ENCODE results near the gene VPS37B.
"Not testable (repeated sequence)": the region's sequence is repeated elsewhere in the genome, so short reads cannot be mapped to it uniquely, and the experiment has no call there.

Gene VPS37B

GRCh38 chr12:122880668-122881067, 15.3 kb downstream of the VPS37B start:
- DNase-seq: peak; percentile 23 to 49

GRCh38 chr12:122880155-122880667, 15.7 kb downstream of the VPS37B start:
- DNase-seq: no peak

DNA sequence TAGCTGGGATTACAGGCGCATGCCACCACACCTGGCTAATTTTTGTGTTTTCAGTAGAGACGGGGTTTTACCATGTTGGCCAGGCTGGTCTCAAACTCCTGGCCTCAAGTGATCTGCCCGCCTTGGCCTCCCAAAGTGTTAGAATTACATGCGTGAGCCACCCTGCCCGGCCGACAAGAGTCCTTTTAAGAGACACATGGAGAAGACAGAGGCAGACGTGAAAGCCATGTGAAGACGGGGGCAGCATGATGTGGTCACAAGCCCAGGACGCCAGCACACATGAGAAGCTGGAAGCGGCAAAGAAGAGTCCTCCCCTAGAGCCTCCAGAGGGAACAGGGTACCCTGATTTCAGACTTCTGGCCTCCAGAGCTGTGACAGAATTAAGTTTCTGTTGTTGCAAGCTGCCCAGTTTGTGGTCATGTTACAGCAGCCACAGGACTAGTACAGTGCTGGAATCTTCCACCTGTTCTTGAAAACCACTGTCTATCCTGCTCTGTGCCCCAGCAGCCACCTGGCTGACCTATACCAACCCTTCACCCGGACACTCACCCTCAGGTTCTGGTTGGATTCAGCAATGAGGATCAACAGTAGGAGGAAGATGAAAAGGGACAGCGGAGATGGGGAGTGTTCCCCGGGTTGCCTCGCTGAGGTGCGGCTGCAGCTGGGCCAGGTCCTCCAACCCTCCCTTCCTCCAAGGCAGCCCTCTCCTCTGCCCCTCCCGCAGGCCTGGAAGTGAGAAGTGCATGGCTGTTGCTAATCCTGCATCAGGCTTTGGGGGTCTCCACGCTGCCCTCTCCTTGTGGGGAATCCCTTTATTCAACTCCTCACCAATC, 16.9 kb downstream of the VPS37B start:
- DNase-seq: no peak

- no peak for DNase-seq
Measured at GRCh38 chr12:122876731-122877130, 19.2 kb downstream of the VPS37B start.

GRCh38 chr12:122876281-122876680, 19.6 kb downstream of the VPS37B start:
- DNase-seq: not testable (repeated sequence)

DNA sequence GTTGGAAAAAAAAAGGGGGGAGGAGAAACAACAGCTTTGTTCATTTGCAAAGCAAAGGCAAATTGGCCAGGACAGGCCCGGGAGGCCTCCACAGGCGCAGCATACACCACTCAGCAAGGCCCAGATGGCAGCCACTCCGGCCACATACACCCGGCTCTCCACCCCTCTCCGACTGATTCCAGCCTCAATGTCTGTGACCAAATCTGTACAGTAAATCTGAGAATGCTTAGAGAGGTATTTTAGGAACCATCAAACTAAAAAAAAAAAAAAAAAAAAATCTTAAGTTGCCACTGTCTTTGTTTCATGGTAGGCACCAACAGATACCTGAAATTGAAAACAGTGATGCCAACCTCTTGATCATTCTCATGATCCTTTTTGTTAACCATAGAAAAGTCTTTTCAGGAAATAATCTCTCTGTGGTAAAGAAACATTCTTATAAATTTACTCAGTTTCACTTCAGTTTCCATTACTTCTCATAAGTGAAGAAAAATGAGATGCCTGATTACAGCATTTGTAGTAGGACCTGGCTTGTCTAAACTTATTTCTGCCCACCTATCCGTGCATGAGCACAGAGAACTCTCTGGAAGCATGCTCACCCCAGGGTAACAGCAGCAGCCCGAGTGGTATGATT, 20.2 kb downstream of the VPS37B start:
- DNase-seq: no peak

GRCh38 chr12:122874081-122874480, 21.8 kb downstream of the VPS37B start:
- no peak for DNase-seq

DNA sequence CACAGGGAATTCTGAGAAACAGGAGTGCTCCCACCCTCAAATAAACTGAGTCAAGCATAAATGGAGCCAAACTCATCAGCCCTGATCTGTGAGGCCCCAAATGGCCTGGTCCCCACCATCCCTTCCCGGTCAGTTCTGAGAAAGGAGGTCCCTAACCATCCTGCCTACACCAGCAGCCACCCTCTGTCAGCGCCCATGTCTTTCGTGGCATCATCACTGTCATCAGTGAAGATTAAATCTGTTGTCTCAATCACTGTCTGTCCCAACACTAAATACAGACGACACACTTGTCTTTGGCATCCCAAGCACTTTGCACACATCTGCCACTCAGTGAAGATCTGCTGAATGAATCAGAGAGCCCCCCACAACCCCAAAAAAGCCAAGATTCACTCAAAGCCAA, 22.4 kb downstream of the VPS37B start:
- no peak for DNase-seq

- DNase-seq: no peak
Measured at GRCh38 chr12:122872815-122873361, 23.0 kb downstream of the VPS37B start.

DNA sequence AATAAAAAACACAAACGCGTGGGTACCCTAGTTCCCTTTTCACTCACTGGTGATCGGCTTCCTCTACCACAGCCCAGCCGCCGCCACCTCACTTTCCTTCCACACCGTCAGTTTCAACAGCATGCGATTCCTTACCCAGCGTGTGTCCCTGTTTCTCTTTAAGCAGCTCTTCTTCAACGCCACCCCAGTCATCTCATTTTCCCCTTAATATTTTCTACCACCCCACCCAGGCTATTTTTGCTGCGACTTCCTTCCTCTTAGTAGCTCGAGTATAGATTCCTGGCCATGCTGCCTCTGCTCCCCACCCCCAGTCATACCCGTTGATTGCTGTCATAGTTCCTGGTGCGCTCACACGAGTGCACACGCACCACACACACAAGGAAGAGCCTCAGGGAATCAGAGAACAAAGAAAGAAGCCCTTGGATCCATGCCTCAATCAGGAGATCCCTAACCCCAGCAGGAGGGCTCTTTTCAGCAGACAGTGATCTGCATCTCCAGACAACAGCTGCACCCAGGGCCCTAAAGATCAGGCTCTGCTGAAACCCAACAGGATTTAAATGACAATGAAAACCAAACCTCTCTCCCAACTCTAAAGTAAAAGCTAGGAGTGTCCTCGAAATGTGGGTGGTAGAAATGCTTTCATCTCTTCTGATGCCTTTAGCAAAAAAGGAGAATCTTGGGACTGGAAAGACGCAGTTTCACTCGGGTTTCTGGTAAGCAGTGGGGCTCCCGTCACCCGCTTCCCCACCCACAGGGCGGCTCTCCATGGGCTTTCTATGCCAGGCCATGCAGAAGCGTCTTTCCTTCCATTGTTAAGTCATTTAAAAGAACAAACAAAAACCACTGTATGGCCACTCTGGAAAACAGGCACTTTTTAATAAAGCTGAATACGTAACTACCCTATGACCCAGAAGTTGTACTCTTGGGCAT, 23.8 kb downstream of the VPS37B start:
- DNase-seq: peak; percentile 90 to 94

DNA sequence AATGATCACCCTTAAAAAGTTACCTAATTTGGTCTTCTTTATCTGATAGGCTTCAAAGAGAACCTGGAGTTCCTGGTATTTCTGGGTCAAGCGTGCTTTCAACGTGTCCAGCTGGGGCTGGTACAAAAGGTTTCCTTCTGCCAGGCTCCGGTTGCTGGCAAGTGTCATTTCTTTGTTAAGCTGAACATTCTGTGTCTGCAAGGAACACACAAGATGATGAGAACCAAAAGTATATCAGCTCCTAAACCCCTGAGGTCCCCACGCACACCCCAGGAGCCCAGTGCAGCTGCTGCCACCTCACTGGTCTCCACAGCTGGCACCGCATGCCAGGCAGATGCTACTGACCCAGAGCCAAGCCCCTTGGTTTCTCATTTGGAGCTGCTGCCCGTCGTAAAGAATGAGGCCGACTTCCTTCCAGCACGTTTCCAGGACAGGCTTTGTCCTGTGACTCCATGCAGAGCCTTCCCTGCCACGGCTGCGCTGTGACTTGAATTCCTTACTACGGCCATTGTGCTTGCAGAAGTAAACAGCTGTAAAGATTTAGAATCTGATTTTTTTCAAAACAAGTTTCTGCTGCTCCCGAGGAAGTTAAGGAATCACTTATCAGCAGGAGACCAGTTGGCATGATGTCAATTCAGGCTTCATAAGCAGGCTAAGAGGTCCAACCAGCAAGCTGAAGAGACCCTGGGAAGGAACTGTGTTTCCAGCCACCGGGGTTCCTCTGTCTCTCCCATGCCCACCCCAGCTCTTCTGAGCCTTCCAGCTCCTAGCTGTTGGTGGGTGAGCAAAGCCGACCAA, 24.9 kb downstream of the VPS37B start:
- DNase-seq: peak; percentile 27 to 53

GRCh38 chr12:122870163-122870842, 25.6 kb downstream of the VPS37B start:
- DNase-seq: no peak

DNA sequence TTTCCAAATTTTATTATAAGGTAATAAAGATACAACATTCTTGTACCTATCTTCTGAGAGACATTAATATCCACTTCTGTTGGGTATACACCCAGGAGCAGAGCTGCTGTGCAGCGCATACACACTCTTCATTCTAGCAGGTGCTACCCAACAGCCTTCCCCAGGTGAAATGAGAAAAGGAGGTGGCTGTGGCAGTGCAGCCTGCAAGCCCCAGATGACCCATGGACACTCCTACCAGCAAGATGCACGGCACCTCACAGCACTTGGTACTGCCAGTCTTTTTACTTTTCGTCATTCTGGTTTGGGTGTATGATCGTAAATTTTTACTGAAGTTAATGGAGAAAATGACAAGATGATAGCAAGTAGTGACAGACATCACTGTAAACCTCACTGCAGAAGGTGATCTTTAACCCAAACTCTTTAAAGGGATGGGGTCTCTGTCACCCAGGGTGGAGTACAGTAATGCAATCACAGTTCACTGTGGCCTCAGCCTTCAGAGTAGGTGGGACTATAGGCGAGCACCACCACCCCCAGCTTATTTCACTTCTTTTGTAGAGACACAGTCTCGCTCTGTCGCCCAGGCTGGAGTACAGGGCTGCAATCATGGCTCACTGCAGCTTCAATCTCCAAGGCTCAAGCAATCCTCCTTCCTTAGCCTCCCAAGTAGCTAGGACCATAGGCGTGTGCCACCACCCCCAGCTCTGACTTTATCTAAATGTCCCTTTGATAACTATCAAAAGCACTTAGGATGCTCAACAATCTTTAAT, 26.5 kb downstream of the VPS37B start:
- no peak for DNase-seq

GRCh38 chr12:122868471-122869177, 27.3 kb downstream of the VPS37B start:
- no peak for DNase-seq

DNA sequence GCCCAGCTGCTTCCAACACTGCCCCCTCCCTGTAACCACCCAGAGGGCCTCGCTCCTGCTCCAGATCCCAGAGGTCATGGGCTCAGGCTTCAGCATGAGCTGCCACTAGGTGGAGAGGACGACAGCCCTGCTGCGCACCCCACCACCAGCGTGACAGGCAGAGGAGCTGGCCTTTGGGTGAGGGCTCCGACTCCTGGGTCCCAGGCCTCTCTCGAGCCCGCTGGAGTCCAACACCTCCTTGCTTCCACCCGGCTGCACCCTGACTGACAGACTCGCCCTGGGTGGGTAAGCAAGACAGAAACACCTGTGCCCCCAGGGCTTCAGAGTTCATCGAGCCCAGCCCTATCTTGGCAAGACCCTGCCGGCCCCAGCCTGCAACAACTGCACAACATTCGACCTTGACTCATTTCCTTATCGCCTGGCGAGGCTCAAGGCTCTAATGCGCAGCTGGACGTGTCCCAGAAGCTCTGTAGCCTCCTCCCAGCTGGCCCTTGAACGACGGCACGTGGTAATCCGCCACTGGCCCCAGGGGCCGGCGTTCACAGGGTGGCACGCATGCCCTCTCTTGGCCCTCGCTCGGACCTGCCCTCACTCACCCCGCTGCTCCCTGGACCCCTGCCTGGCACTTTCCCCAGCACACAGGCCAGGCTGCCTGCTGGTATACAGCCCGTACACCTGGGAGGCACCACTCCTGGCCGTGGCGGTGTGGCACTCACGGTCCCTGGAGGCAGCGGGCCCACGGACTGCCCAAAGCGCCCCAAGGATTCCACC, 28.0 kb downstream of the VPS37B start:
- no peak for DNase-seq

GRCh38 chr12:122866950-122867607, 28.8 kb downstream of the VPS37B start:
- DNase-seq: no peak

DNA sequence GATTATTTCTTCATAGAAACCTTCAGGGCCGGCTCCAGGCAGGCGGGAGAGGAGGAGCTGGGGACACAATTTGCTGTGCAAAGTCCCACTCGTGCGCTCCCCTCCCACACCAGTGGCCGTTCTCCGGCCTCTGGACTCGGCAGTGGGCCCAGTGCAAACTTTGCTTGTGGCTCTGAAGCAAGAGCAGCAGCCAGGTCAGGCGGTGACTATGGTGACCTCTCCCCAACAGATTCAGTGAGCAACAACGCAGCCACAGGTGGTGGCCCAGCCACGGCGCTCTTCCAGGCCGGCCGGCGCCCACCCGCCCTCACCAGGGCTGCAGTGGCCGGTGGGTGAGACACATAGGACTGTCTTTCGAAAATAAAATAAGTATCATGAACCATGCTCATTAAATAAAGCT, 29.5 kb downstream of the VPS37B start:
- DNase-seq: no peak
